CD4-positive, alpha-beta T cell treated with Interleukin-6 at 100 ng/mL for 8 hours (primary cell): ENCODE measurements around the gene HEBP2.
"Not testable (repeated sequence)": the region's sequence is repeated elsewhere in the genome, so short reads cannot be mapped to it uniquely, and the experiment has no call there.

ENCODE experiments used
- DNase-seq: peaks from one replicate; pipeline ENCODE4 v3.0.0-alpha.2; 2020; ENCODE audit warnings: mixed read lengths, low spot score

HEBP2 gene

DNA sequence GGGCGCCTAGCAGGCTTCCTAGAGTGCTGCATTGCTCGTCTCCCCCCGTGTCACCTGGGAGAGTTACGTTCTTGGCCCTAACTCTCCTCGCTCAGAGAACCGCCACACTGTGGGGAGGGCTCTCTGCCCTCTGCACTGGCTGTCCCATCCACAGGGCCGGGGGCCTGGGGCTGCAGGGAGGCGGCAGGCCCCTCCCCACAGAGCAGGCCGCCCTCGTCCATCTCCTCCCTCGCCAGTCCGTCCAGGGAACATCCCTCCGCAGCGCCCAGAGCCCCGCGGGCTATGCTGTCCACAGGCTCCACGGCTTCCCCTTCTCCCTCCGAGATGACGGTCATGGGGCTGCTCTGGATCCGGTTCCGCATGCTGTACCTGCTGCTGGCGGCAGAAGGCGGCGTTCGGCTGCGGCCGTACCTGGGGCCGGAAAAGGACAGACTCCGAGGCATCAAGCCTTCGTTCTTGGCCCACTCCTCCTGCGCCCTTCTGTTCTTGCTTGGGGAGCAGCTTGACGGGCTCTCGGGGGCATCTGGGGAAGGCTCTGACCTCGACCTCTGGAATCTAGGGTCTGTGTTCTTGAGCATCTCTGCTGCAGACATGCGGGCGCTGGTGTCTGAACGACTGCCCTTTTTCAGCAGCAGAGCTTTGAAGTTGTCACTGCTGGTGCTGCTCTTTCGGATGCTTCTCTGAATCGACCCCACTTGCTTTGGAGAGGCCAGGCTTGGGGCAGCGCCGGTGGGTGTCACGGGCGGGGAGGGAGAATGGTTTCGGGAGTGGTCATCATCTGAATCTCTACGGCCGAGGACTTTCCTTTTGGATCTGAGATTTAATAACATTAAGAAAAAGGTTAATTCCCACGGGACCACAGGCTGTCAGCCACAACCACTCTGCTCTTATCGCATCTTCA lies 20.2 kb downstream of the HEBP2 start:
- no peak for DNase-seq

DNA sequence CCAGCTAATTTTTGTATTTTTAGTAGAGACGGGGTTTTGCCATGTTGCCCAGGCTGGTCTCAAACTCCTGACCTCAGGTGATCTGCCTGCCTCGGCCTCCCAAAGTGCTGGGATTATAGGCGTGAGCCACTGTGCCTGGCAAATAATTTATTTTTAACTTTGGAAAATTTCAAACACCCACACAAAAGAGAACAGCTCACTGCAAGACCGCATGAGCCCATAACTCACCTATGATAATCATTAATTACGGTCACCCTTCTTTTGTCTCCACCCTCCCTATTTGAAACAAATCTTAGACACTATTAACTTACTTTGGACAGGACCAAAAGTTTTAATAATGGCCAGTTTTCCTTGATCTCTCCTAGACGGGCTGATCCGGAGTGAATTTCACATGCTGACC lies 21.2 kb downstream of the HEBP2 start:
- not testable (repeated sequence) for DNase-seq

DNA sequence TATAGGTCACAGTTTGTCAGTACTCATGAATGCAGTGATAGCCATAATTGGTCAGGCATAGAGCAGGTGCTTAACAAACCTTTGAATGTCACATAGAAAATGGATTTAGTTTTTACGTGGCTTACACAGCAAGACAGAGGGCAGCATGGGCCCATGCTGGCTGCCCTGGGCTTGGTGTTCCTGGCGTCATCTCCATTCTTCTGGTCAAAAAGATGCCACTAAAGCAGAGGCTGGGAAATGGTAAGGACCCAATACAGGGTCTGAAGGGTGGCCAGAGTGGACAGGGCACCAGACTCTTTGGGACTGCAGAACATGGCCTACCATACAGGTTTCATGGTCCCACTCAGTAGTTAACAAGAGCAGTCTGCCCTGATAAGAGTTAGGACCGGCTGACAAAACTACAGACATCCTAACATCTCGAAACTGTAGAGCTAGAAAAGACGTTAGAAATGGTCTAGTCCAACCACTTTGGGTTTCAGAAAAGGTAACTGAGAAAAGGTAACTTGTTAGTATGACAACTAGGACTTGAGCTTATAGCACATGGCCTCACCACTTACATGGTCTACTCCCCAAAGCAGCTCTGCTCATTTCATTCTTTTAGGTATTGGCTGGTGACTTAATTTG lies 22.6 kb downstream of the HEBP2 start:
- DNase-seq = no peak

DNA sequence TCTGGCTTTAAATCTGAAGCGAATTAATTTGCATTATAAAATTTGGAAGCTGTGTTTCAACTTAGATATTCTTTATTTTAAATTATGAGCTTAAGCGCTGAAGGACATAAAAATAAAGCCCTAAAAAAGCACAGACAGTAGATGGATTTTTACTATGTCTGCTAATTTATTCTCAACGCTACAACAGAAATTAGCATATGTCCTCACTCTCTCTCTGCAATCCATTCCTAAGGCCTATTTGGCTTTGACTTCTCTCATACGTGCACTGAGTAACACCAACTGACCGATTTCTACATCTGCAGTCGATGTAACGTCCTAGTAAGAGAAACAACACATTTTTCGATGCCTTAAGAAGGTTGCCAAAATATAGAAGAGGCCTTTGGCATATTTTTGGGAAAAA lies 23.7 kb downstream of the HEBP2 start:
- DNase-seq = no peak

DNA sequence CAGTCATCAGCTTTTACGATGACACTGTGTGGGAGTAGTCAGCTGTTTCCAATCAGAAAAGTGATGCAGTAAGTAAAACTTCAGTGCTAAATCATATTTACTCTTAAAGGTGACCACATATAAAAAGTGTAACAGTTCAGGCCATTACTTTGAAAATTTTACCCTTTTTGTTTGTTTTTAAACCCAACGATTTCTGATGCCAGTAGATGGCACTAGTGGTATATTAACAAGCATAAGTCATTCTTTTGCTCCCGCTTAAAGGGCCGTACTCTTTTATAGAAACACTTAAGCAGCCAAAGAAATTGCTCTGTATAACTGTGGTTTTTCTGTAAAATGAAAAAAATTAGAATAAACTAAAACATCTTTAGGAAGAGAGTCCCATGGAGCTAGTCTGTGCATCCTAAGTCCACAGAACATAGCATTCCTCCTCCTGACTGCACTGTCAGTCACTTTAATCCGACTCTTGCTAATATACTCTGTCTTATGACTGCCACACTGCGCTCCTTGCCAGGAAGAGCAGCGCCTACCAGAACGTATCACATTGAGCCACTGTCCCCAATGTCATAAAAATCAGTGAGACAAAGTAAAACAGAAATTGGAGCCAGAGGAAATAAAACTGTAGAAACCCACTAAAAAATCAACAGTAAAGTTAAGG lies 25.0 kb downstream of the HEBP2 start:
- peak; percentile 39 for DNase-seq

DNA sequence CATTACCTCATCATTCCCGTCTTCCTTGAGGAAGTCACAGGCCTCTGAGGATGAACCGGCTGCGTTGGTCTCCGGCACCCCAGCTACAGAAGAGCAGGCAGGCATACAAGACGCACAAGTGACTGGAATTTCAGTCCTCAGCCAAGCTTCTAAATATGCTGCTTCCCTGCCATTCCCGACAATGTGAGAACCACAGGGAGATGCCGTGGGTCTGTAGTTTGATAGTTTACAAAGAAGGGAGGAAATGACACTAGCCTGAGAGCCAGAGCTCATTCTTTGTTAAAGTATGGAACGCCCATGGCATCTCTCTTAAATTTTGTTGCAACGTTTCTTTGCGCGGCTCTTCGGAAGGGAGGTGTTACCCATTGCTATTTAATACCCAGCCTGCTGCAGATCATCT lies 25.7 kb downstream of the HEBP2 start:
- no peak for DNase-seq

DNA sequence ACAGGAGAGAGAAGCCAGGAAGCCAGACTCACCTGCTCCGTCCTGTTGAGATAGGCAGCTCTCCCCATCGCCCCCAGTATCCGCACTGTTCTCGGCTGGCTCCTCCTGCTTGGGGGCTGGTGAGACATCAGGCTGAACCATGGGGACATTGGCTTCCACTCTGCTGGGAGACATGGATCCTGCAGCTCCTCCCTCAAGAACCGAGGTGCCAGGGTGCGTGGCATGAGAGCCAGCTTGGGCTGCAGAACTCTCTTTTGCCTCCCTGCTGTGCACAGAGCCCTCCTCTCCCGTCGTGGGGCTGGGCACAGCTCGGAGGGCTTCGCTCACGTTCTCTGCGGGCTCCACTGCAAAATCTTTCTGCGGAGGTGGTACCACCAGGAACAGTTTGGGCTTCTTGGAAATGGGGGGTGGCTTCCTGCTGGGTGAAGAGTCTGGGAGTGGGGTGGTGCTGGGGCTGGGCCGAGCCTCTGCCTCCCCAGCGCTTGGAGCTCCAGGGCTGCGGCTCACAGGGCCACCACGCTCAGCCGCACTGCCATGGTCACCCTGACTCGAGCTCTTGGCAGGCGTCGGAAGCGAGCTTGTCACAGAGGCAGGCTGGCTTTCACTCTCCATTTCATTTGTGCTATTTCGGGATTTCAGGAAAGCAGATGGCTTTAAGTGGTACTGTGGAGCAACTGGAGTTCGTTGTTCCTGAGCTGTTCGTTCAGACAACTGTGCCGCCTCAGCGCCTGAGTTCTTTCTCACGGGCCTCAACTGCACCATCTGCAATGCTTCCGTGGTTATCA lies 26.5 kb downstream of the HEBP2 start:
- DNase-seq = no peak

DNA sequence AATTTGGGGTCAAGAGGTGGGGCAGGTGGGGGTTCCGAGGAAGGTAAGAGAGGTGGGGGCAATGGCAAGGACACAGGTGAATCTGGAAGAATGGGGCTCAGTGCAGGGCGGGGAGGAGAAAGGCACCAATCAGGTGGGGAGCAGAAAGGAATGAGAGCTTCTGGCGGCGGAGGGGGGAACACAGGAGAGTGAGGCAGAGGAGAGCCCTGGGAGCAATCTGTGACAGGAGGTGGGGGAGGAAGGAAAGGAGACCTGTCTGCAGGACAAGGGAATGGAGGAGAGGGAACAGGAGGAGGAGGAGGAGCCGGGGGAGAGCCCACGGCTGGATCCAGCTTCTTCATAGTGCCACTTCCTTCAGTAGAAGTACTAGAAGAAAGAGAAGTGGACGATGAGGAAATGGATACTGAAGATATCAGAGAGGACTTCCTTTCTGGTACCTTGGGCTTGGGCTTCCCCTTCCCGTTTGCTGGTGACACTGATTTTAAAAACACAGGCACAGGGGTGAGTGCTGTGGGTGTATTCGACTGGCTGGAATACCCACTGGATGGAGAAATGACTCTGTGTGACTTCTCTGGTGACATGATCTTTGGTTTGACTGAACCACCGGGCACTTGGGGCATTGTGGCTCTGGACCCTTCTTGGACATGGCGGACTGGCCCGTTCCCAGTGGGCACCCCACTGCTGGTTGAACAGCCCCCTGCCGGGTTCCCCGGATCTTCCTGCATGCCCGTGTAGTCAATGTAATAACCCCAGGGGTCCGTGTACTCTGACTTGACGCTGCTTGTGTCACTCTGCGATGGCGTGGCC lies 27.4 kb downstream of the HEBP2 start:
- no peak for DNase-seq

DNA sequence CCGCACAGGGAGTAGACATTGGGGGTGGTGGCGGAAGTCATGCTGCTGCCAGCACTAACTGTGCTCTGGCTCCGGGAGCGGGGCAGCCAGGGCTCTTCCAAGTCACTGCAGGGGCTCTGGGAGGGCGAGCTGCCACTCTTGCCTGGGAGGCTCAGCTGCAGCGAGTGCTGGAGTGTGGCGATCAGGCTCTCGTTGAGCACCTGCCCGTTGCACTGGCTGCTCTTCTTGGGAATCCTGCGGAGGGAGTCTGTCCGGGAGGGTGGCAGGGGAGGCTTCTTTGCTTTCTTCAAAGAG lies 28.0 kb downstream of the HEBP2 start:
- no peak for DNase-seq

DNA sequence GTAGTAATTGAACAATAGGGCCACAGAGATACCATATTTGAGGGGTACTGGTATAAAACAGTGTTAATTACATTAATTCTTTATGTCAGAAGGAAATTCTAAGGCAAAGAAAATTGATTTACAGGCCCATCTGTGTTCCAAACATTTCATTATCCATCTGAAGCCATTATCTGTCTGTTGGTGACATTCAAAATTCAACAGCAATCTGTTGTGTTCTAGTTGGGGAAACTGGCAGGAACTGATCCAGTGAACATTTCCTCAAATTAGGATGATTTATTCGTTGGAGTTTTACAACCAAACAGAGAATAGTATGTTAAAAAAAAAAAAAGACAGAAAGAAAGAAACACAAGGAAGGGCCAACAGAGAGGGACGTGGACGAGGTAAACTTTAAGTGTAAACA lies 30.1 kb downstream of the HEBP2 start:
- DNase-seq = no peak

DNA sequence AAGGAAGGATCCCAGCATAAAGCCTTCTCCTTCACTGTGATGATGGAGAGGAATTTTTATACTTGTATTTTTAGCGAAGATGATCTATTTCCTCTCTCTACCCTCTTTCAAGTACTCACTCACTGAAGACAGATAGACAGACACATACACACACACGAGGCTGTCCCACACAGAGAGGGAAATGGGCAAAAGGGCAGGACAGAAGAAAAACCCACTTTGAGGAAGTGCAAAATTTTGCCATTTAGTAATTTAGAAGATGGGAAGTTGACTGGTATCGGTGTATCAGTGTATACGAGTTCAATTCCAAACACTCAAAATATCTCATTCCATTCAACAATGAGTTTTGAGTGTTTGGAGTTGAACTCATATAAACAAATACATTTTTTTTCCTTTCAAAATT lies 30.9 kb downstream of the HEBP2 start:
- DNase-seq = no peak

DNA sequence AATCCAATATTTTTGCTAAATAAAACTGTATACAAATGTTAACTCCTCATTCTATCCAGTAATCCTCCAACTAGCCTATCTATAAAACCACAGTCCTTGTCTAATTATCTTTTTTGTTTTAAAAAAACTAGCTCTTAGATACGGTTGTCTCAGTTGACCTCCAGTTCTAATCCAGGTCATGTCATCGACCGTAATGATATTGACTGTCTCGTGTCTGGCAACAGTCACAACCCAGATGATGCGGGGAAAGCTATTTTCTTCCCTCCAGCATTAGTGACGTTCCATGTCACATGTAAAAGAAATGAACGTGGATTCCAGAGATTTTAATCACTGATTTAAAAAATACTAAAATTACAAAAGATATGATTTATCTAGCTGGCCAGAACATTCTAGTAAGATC lies 35.5 kb downstream of the HEBP2 start:
- DNase-seq = no peak

DNA sequence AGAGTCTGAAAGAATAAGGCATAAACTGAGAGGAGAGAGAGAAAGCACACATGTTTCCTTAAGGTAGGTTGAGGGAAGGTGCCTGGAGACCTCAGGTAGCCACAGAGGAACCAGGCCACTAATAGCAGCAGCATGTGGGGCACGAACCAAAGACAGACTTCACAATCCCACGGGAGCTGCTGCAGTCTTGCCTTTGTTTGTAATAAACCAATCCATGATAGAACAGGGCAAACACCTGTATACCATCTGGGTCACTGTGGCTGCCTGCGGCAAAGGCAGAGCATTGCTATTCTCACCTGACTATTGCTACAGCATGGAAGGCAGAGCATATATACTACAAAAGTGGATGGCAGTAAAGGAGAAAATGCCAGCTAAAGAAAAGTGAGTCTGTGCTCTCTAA lies 36.3 kb downstream of the HEBP2 start:
- no peak for DNase-seq

DNA sequence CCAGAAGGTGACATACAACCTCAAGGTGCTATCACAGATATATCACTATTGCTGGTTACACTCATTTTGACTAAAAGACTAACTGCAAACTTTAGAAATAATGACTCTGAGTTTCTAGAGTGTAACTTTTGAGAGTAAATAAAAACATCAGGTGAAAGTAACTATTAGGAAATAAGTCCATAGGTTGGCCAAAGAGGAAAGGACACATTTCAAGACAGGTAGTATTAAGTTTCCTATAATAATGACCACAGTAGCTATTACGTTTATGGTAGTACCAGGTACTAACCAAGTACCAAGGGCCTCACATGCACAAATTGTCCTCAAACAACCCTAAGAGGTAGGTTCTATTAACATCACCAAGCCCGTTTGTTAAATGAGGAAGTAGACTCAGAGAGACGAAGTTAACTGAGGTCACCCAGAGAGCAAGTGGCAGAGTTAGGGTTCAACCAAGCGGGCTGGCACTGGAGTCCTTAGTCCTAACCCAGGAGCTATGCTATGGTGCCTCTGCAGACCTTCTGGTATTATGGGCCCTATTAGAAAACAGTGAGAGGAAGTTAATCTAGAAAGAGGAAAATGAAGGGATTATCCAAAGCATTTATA lies 36.8 kb downstream of the HEBP2 start:
- DNase-seq = no peak

DNA sequence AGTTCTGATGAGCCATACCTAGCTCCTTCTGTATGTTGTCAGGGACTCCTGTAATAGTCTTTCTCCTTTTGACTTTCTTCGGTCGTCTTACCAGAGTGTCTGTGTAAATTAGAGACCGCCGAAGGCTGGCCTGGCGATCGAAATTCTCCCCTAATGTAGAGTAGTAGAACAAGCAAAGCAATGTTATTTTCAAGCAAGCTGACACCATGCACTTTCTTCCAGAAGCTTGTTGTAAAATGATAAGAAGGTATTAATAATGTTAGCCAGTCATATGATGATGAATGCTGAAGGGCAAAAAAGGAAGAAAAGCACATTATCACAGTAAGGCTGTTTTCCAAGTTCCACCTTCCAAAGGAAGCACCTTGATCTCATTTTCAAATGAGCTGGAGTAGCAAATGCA lies 37.9 kb downstream of the HEBP2 start:
- no peak for DNase-seq

DNA sequence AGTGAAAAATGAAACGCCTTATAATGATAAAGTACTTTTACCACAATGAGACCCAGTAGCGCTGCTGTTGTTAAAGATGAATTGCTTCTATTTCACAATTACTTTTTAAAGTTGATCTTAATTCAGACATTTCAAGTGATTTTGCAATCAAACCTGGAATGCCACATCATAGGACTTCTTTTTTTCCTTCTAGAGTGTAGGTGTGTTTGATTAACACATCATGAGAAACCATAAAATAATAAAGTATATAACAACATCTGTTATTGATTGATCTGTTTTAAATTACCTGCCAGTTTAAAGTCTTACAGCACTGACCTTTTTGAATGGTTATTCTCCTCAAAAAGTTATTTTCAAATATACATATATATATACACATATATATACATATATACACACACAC lies 38.6 kb downstream of the HEBP2 start:
- DNase-seq = no peak

DNA sequence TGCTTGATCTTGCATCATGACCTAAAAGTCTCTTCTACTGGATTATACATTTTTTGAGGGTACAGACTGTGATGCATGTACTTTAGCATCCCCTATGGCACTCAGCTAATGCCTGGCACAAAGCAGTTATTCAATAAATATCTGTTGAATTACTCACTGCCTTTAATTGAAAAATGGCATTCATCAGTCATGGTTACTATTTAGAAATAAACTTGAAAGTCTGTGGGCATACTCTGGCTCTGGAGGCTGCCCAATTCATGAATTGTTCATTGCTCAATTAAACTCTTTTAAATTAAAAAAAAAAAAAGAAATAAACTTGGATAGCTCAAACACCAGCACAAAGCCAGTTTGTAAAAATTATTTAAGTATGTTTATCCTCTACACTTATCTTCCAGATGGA lies 40.0 kb downstream of the HEBP2 start:
- no peak for DNase-seq

DNA sequence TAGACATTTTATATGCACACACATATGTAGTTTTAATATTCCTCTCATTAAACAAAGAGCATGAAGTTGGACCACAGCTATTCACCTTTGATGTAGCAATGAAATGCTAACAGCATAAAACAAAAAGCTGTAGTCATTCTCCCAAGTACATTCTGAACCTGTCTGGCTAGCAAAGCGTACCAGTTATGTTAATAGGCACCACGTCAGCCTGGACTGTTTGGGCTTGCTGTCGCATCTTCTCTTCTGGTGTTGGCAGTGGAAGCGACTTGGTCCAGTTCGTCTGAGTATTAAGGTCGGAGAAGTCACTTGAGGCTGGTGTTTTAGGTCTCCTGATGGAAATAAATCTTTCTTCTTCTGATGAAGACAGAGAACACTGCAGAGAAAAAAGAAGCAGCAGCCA lies 42.8 kb downstream of the HEBP2 start:
- DNase-seq = no peak

DNA sequence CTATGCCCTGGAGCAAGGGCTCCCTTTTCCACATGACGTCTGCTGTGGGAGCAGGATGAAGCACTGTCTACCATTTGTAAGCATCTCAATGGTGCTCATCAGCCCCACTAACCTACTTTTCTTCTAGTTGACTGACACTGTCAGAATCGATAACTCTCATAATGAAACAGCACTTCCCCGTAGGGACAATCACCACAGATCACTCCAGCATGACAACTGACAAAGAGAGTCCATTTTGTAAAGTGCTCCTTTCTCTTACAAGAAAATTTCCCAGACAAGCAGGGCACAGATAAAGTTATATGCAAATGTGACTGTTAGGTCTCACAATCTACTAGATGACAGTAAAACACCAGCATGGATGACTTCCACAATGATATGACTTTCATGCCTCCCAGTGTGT lies 46.4 kb downstream of the HEBP2 start:
- no peak for DNase-seq

DNA sequence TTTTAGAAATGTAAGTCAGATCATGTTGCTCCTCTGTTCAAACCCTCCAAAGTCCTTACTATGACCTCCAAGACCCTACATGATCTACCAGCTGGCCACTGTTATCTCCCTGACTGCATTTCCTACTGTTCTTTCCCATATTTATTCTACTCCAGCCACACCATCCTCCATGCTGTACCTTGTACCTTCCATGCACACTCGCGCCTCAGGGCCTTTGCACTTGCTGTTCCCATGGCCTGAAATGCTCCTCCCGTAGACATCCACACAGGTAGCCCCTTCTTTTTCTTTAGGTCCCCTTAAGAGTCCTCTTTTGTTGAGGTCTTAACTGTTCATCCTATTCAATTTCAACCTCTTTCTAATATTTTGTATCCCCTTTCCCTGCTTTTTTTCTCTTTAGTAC lies 47.0 kb downstream of the HEBP2 start:
- no peak for DNase-seq

DNA sequence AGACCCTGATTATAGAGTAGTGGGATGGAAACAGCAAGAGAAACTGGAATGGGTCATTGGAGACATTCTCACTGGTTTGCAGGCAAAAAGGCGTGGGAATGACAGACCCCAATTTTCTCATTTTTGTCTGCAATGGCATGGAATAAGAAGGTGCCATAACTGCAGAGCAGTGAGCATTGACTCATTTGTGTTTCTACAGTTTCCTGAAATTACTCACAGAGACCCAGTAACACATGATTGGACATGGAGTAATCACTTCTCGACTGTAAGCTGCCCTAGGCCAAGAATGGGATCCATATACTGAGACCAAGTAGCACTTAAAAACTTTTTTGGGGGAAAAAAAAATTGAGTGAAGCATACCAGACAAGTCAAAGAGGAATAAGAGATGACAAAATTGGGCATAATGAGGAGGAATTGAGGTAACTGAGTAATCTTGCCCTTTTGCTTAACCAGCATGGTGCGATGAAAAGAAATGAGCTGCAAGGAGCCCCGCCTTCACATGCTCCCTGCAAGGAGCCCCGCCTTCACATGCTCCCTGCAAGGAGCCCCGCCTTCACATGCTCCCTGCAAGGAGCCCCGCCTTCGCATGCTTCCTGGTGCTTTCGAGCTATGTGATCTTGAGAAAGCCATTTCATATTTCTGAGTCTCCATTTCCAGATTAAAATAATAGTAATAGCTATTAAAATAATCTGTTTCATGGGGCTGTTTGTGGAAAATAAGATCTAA lies 51.1 kb downstream of the HEBP2 start:
- peak; percentile 65 for DNase-seq
